HEK293 (cell line): ENCODE data around the gene SLC37A2.
A peak's percentile ranks its signal among the peaks of the same experiment; 100 is the strongest.

Experiments
- CTCF ChIA-PET: fragments of 350-600 bp; formaldehyde crosslinking; extraction: SDS; loops from one replicate; lab custom pipeline; 2021; ENCODE audit warnings: antibody characterized with exemption; lab: Yijun Ruan, JAX
- POLR2A ChIA-PET: fragments of 300-600 bp; formaldehyde crosslinking; extraction: SDS; loops from one replicate; lab custom pipeline; 2020; ENCODE audit warnings: antibody characterized with exemption, inconsistent platforms; lab: Yijun Ruan, JAX
- H3K27ac ChIP-seq: fragments of 200-500 bp; sonication (Bioruptor generic); 2 replicates; pipeline ENCODE4 v1.5.1; 2014; ENCODE audit warnings: low read depth, low read length, control low read depth, inconsistent platforms; ENCODE audit errors: extremely low read depth
- H3K36me3 ChIP-seq, 2 experiments: fragments of 200-500 bp in 1 of 2; sonication (Bioruptor generic) in 1 of 2; 1 replicate in 1 of 2; 2 replicates in 1 of 2; pipeline ENCODE4 v1.5.1; 2014 to 2017; ENCODE audit warnings: inconsistent platforms in 2 of 2, low read length in 2 of 2; ENCODE audit not compliant: control insufficient read depth in 2 of 2, insufficient read depth in 1 of 2
- H3K4me1 ChIP-seq: fragments of 200-500 bp; sonication (Bioruptor generic); 2 replicates; pipeline ENCODE4 v1.5.1; 2014; ENCODE audit warnings: mild to moderate bottlenecking, low read length, inconsistent platforms; ENCODE audit not compliant: control insufficient read depth, insufficient read depth
- H3K4me3 ChIP-seq: 2 replicates; pipeline ENCODE4 v1.5.1; 2011; ENCODE audit warnings: low read depth, mild to moderate bottlenecking, control low read depth, low read length, moderate library complexity
- H3K9me3 ChIP-seq: fragments of 200-500 bp; sonication (Bioruptor generic); 2 replicates; pipeline ENCODE4 v1.5.1; 2014; ENCODE audit warnings: low read depth, low read length, inconsistent platforms; ENCODE audit not compliant: control insufficient read depth, insufficient read depth
- ATF2 ChIP-seq: fragments of 450-650 bp; formaldehyde crosslinking; IDR thresholded peaks from 2 replicates; pipeline ENCODE4 v1.5.1; 2016; ENCODE audit warnings: missing biosample characterization, missing genetic modification characterization, low read depth
- CTCF ChIP-seq: fragments of 450-650 bp; formaldehyde crosslinking; IDR thresholded peaks from 2 replicates; pipeline ENCODE4 v1.5.1; 2016; ENCODE audit warnings: missing biosample characterization, missing genetic modification characterization
- EGR2 ChIP-seq: fragments of 450-650 bp; formaldehyde crosslinking; IDR thresholded peaks from 2 replicates; pipeline ENCODE4 v1.5.1; 2016; ENCODE audit warnings: low read depth, missing biosample characterization, missing genetic modification characterization
- GLIS1 ChIP-seq: fragments of 450-650 bp; formaldehyde crosslinking; IDR thresholded peaks from 2 replicates; pipeline ENCODE4 v1.5.1; 2016; ENCODE audit warnings: missing biosample characterization, missing genetic modification characterization
- SP7 ChIP-seq: fragments of 450-650 bp; formaldehyde crosslinking; IDR thresholded peaks from 2 replicates; pipeline ENCODE4 v1.5.1; 2016; ENCODE audit warnings: missing biosample characterization, missing genetic modification characterization
- ZBTB17 ChIP-seq: fragments of 450-650 bp; formaldehyde crosslinking; IDR thresholded peaks from 2 replicates; pipeline ENCODE4 v1.5.1; 2016; ENCODE audit warnings: missing biosample characterization, missing genetic modification characterization
- ZFHX2 ChIP-seq: fragments of 450-650 bp; formaldehyde crosslinking; conservative IDR thresholded peaks from 2 replicates; pipeline ENCODE4 v1.5.1; 2016; ENCODE audit warnings: missing biosample characterization, missing genetic modification characterization
- ZNF148 ChIP-seq: fragments of 450-650 bp; formaldehyde crosslinking; IDR thresholded peaks from 2 replicates; pipeline ENCODE4 v1.5.0; 2017; ENCODE audit warnings: missing biosample characterization, missing genetic modification characterization, borderline replicate concordance
- ZNF223 ChIP-seq: fragments of 450-650 bp; formaldehyde crosslinking; IDR thresholded peaks from 2 replicates; pipeline ENCODE4 v1.5.1; 2016; ENCODE audit warnings: missing biosample characterization, missing genetic modification characterization
- ZNF311 ChIP-seq: fragments of 450-650 bp; formaldehyde crosslinking; IDR thresholded peaks from 2 replicates; pipeline ENCODE4 v1.5.1; 2017; ENCODE audit warnings: missing biosample characterization, missing genetic modification characterization, borderline replicate concordance
- ZNF335 ChIP-seq: fragments of 450-650 bp; formaldehyde crosslinking; conservative IDR thresholded peaks from 2 replicates; pipeline ENCODE4 v1.5.1; 2016; ENCODE audit warnings: missing biosample characterization, missing genetic modification characterization
- ZNF654 ChIP-seq: fragments of 450-650 bp; formaldehyde crosslinking; IDR thresholded peaks from 2 replicates; pipeline ENCODE4 v1.5.1; 2016; ENCODE audit warnings: low read depth, missing biosample characterization, missing genetic modification characterization
- ZNF658 ChIP-seq: fragments of 450-650 bp; formaldehyde crosslinking; IDR thresholded peaks from 2 replicates; pipeline ENCODE4; 2016; ENCODE audit warnings: missing biosample characterization, missing genetic modification characterization
- ZSCAN23 ChIP-seq: fragments of 450-650 bp; formaldehyde crosslinking; IDR thresholded peaks from 2 replicates; pipeline ENCODE4 v1.5.1; 2016; ENCODE audit warnings: missing biosample characterization, missing genetic modification characterization
- ZSCAN30 ChIP-seq: fragments of 450-650 bp; IDR thresholded peaks from 2 replicates; pipeline ENCODE4 v1.5.1; 2018; ENCODE audit warnings: missing biosample characterization, mild to moderate bottlenecking, missing genetic modification characterization, moderate library complexity

Gene SLC37A2

GRCh38 chr11:125091247-125091876, 28.3 kb downstream of the SLC37A2 start:
- no peaks in the 10 kb centered on the region for H3K4me1 ChIP-seq
- ChIA-PET CTCF (interaction anchor here (0.6 to 6.5 kb wide), 55 partner anchors 9 to 536 kb away, joined by 3 to 83 read pairs (median 4); partner anchors contain the start of genes CCDC15 and TMEM218), POLR2A (interaction anchor here (0.6 to 1.3 kb wide), 2 partner anchors 20 to 73 kb away, joined by 3 to 4 read pairs; partner anchors contain the start of genes PKNOX2 and TMEM218)
- no peak overlapping the region for H3K27ac ChIP-seq
- TF ChIP-seq SP7 (no peak), ZNF311 (tag by site-specific recombination) (no peak), ZSCAN30 (tag by site-specific recombination) (peak; percentile 79; the same call in 1 of the 2 replicates), ZNF335 (tag by site-specific recombination) (0 out of 2 replicates have a peak, but pooled peaks have one; percentile 19), ZNF654 (tag by site-specific recombination) (peak; percentile 82), CTCF (tag by site-specific recombination) (peak; percentile 41; the same call in 1 of the 2 replicates)
- no peaks in the 10 kb centered on the region for H3K9me3 ChIP-seq
- no peak overlapping the region for H3K4me3 ChIP-seq
- peaks cover 0 to 10% of the 10 kb centered on the region in 2 experiments; a peak in 1 of 3 replicates for H3K36me3 ChIP-seq

GRCh38 chr11:125091877-125092664, 29.0 kb downstream of the SLC37A2 start:
- POLR2A ChIA-PET, result interaction anchor here (0.6 to 1.3 kb wide), 2 partner anchors 20 to 73 kb away, joined by 3 to 4 read pairs; partner anchors contain the start of genes PKNOX2 and TMEM218
- no peak overlapping the region for H3K27ac ChIP-seq
- H3K9me3 ChIP-seq, result no peaks in the 10 kb centered on the region
- no peaks in the 10 kb centered on the region for H3K4me1 ChIP-seq
- H3K4me3 ChIP-seq, result no peak overlapping the region
- CTCF ChIA-PET, result interaction anchor here (0.6 to 6.5 kb wide), 33 partner anchors 9 to 362 kb away, joined by 3 to 83 read pairs (median 5); partner anchors contain the start of genes CCDC15 and TMEM218
- TF ChIP-seq ATF2 (tag by site-specific recombination) (no peak), ZBTB17 (tag by site-specific recombination) (no peak), GLIS1 (tag by site-specific recombination) (0 out of 2 replicates have a peak, but pooled peaks have one; percentile 12), ZNF658 (no peak), EGR2 (tag by site-specific recombination) (peak; percentile 72), ZSCAN23 (no peak), ZNF148 (tag by site-specific recombination) (no peak), ZNF223 (tag by site-specific recombination) (no peak), ZFHX2 (tag by site-specific recombination) (peak; percentile 51; the same call in 1 of the 2 replicates)
- H3K36me3 ChIP-seq, result peaks cover 0 to 12% of the 10 kb centered on the region in 2 experiments; a peak in 1 of 3 replicates
